Muscle of leg (tissue), 11 donors: ENCODE measurements around the gene COBL. TPM values are rescaled to one million over a fixed set of nuclear protein-coding genes. Genes with fewer than 3 reads are reported as not detected.

Source experiments
- DNase-seq: peaks from one replicate; pipeline ENCODE4 v3.0.0; 2013
- H3K27ac ChIP-seq: one replicate; pipeline ENCODE4 v1.5.1; 2013; ENCODE audit warnings: mild to moderate bottlenecking, low read length, control low read depth
- H3K27me3 ChIP-seq: one replicate; pipeline ENCODE4 v1.6.1; 2013; ENCODE audit warnings: low read length; ENCODE audit not compliant: control insufficient read depth, insufficient read depth
- H3K36me3 ChIP-seq: one replicate; pipeline ENCODE4 v1.6.1; 2013; ENCODE audit warnings: low read length; ENCODE audit not compliant: control insufficient read depth, insufficient read depth
- H3K4me1 ChIP-seq: one replicate; pipeline ENCODE4 v1.6.1; 2013; ENCODE audit warnings: low read length; ENCODE audit not compliant: control insufficient read depth, insufficient read depth
- H3K4me3 ChIP-seq: one replicate; pipeline ENCODE4 v1.5.1; 2013; ENCODE audit warnings: low read length, control low read depth
- H3K9me3 ChIP-seq: replicated peaks from 2 replicates; pipeline ENCODE4 v1.6.1; 2013; ENCODE audit warnings: low read depth, low read length; ENCODE audit not compliant: control insufficient read depth
- WGBS: methylation state at CpG from one replicate; pipeline ENCODE4 v1.1.5; 2013; ENCODE audit warnings: missing lambda C conversion rate; ENCODE audit not compliant: insufficient coverage; 5-methylcytosine and 5-hydroxymethylcytosine counted together
- polyA plus RNA-seq, 8 donors: library from polyadenylated mRNA; unstranded; fragments of 120-200 nt; gene quantifications; one replicate each; pipeline versions ENCODE4 v1.2.1 to v1.2.3, GENCODE V29; 2013; ENCODE audit warnings: inconsistent platforms in 1 of 8, low replicate concordance in 1 of 8; ENCODE audit not compliant: insufficient read length in 8 of 8, insufficient read depth in 1 of 8
- total RNA-seq: library from RNA; stranded (reverse); fragments of 120-200 nt; gene quantifications from one replicate; pipeline ENCODE4 v1.2.4, GENCODE V29; 2013

COBL gene
- total and polyA plus RNA-seq, 9 donors = 60.6 to 122 (median 94.2) TPM

- WGBS = 77% methylated on average over 3 of the region's 4 CpGs
Observed at GRCh38 chr7:51329696-51330263, 13.2 kb upstream of the COBL start.

GRCh38 chr7:51328351-51328801 is 11.8 kb upstream of the COBL start:
- H3K9me3 ChIP-seq = no peaks in the 10 kb centered on the region
- no peak overlapping the region for H3K27ac ChIP-seq
- H3K36me3 ChIP-seq = no peaks in the 10 kb centered on the region
- H3K4me1 ChIP-seq = peaks cover 4% of the 10 kb centered on the region
- no peak for DNase-seq
- H3K27me3 ChIP-seq = peaks cover 4% of the 10 kb centered on the region
- WGBS = 89% methylated on average over 1 of the region's 1 CpG
- no peak overlapping the region for H3K4me3 ChIP-seq

More at GRCh38 chr7:51329696-51330263, 13.2 kb upstream of the COBL start:
- no peaks in the 10 kb centered on the region for H3K4me1 ChIP-seq
- H3K27me3 ChIP-seq = peaks cover 4% of the 10 kb centered on the region
- H3K27ac ChIP-seq = no peak overlapping the region
- H3K4me3 ChIP-seq = no peak overlapping the region
- no peaks in the 10 kb centered on the region for H3K36me3 ChIP-seq
- H3K9me3 ChIP-seq = no peaks in the 10 kb centered on the region
- no peak for DNase-seq

- WGBS = 8% methylated on average over 2 of the region's 6 CpGs
- Histone ChIP-seq H3K4me3 (no peak overlapping the region), H3K4me1 (peaks cover 4% of the 10 kb centered on the region), H3K27me3 (peaks cover 4% of the 10 kb centered on the region), H3K27ac (no peak overlapping the region), H3K9me3 (no peaks in the 10 kb centered on the region), H3K36me3 (no peaks in the 10 kb centered on the region)
- DNase-seq = no peak
Observed at GRCh38 chr7:51327287-51327717, 10.7 kb upstream of the COBL start.

GRCh38 chr7:51326656-51327286 is 10.2 kb upstream of the COBL start:
- no peak for DNase-seq
- no peaks in the 10 kb centered on the region for H3K9me3 ChIP-seq
- H3K4me3 ChIP-seq = no peak overlapping the region
- H3K27ac ChIP-seq = no peak overlapping the region
- H3K27me3 ChIP-seq = peaks cover 4% of the 10 kb centered on the region
- WGBS = 37% methylated on average over 9 of the region's 14 CpGs
- peaks cover 4% of the 10 kb centered on the region for H3K4me1 ChIP-seq
- H3K36me3 ChIP-seq = no peaks in the 10 kb centered on the region

GRCh38 chr7:51325908-51326307 is 9.3 kb upstream of the COBL start:
- Histone ChIP-seq H3K4me1 (peaks cover 4% of the 10 kb centered on the region), H3K27me3 (peaks cover 4% of the 10 kb centered on the region), H3K36me3 (no peaks in the 10 kb centered on the region), H3K9me3 (no peaks in the 10 kb centered on the region), H3K4me3 (no peak overlapping the region), H3K27ac (no peak overlapping the region)
- no peak for DNase-seq

GRCh38 chr7:51325261-51325676 is 8.7 kb upstream of the COBL start:
- Histone ChIP-seq H3K27me3 (peaks cover 8% of the 10 kb centered on the region), H3K27ac (no peak overlapping the region), H3K36me3 (no peaks in the 10 kb centered on the region), H3K4me1 (peaks cover 4% of the 10 kb centered on the region), H3K4me3 (no peak overlapping the region), H3K9me3 (no peaks in the 10 kb centered on the region)
- 69% methylated on average over 3 of the region's 6 CpGs for WGBS
- no peak for DNase-seq

GRCh38 chr7:51324206-51324898 is 7.7 kb upstream of the COBL start:
- Histone ChIP-seq H3K4me3 (no peak overlapping the region), H3K27ac (no peak overlapping the region), H3K9me3 (no peaks in the 10 kb centered on the region), H3K4me1 (peaks cover 4% of the 10 kb centered on the region), H3K27me3 (peaks cover 9% of the 10 kb centered on the region), H3K36me3 (no peaks in the 10 kb centered on the region)
- peak; percentile 15 for DNase-seq
- 73% methylated on average over 3 of the region's 11 CpGs for WGBS

GRCh38 chr7:51321961-51322515 is 5.4 kb upstream of the COBL start:
- peaks cover 5% of the 10 kb centered on the region for H3K4me1 ChIP-seq
- no peaks in the 10 kb centered on the region for H3K9me3 ChIP-seq
- H3K36me3 ChIP-seq = no peaks in the 10 kb centered on the region
- DNase-seq = no peak
- 49% methylated on average over 2 of the region's 11 CpGs for WGBS
- H3K4me3 ChIP-seq = no peak overlapping the region
- peaks cover 24% of the 10 kb centered on the region for H3K27me3 ChIP-seq
- no peak overlapping the region for H3K27ac ChIP-seq

GRCh38 chr7:51318886-51319579 is 2.4 kb upstream of the COBL start:
- Histone ChIP-seq H3K36me3 (no peaks in the 10 kb centered on the region), H3K4me3 (no peak overlapping the region)
- WGBS = 67% methylated on average over 3 of the region's 6 CpGs

GRCh38 chr7:51318001-51318400 is 1.4 kb upstream of the COBL start:
- Histone ChIP-seq H3K9me3 (no peaks in the 10 kb centered on the region), H3K27me3 (peaks cover 39% of the 10 kb centered on the region), H3K27ac (no peak overlapping the region), H3K4me3 (no peak overlapping the region), H3K36me3 (no peaks in the 10 kb centered on the region), H3K4me1 (peaks cover 9% of the 10 kb centered on the region)
- DNase-seq = no peak
- WGBS = 52% methylated on average over 4 of the region's 9 CpGs

More at GRCh38 chr7:51318886-51319579, 2.4 kb upstream of the COBL start:
- DNase-seq = no peak
- peaks cover 9% of the 10 kb centered on the region for H3K4me1 ChIP-seq
- no peak overlapping the region for H3K27ac ChIP-seq
- H3K27me3 ChIP-seq = peaks cover 39% of the 10 kb centered on the region
- H3K9me3 ChIP-seq = no peaks in the 10 kb centered on the region
